ENCODE measurements around the gene INVS. TPM values are rescaled to one million over a fixed set of nuclear protein-coding genes. Genes with fewer than 3 reads are reported as not detected.

The INVS gene
- total RNA-seq, 2 donors from 2014 or later: 12.2 to 15.5 TPM

DNA sequence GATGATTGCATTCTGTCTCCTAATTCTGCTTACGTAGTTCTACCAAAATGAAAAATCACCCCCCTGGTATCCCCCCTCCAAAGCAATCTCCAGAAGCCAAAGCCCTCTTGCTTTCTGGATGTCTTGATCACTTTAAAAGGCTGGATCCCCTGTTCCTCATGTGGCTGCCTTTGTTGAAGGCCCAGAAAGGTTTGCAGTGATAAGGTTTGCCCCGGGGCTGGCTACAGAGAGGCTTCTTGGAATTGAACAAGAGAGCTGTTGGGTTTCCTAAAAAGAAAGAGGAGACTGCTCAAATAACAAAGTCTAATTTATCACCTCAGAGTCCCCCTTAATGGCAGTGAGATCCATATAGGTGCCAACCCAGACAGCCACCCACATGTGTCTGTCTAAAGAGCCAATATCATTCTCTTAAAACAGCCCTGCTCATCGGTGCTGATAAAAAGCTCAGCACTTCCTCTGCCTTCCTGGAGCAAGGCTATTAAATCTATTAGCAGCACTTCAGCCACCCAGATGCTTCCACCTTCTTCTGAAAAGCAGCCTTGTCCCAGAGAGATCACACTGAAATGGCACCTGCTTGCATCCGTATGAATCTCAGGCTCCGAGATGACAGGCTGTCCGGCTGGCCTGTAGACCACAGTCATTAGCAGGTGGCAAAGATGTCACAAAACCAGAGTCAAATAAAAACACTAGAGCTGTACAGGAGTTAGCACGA is 182.8 kb downstream of the INVS start:
- Mint-ChIP-seq H3K9me3 (peaks cover 5% of the 10 kb centered on the region in 2 donors), H3K4me3 (no peak overlapping the region), H3K36me3 (ENCODE audit: insufficient read depth in 2 of 2) (peaks cover 16 to 22% of the 10 kb centered on the region in 2 donors), H3K27me3 (ENCODE audit: low read depth) (no peaks in the 10 kb centered on the region), H3K27ac (no peak overlapping the region), H3K4me1 (ENCODE audit: low read depth) (no peaks in the 10 kb centered on the region)
- no peak for DNase-seq
- ATAC-seq (replicated peaks in 1 of 2): no peak

GRCh38 chr9:100282388-100282719 is 183.3 kb downstream of the INVS start:
- no peak overlapping the region for H3K27ac Mint-ChIP-seq

DNA sequence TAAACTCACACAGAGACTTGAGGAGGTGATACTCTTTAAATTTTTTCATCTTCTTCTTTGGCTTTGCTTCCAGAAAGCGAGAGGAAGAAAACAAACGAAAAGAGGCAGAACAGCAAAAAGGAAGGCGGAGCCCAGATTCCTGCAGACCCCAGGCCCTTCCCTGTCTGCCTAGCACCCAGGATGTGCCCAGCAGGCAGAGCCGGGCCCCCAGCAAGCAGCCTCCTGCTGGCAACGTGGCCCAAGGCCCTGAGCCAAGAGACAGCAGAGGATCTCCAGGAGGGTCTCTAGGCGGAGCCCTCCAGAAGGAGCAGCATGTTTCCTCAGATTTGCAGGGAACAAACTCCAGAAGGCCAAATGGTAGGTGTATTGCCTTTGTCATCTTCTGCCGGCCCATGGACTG is 185.2 kb downstream of the INVS start:
- H3K4me1 Mint-ChIP-seq (ENCODE audit: low read depth): no peaks in the 10 kb centered on the region
- peaks cover 22 to 34% of the 10 kb centered on the region in 2 donors for H3K36me3 Mint-ChIP-seq (ENCODE audit: insufficient read depth in 2 of 2)
- H3K27ac Mint-ChIP-seq: no peak overlapping the region
- peaks cover 11 to 12% of the 10 kb centered on the region in 2 donors for H3K9me3 Mint-ChIP-seq
- H3K27me3 Mint-ChIP-seq (ENCODE audit: low read depth): no peaks in the 10 kb centered on the region
- ATAC-seq (replicated peaks in 1 of 2) (no peak), DNase-seq (no peak)
- no peak overlapping the region for H3K4me3 Mint-ChIP-seq

More at GRCh38 chr9:100282388-100282719, 183.3 kb downstream of the INVS start:
- Mint-ChIP-seq H3K36me3 (ENCODE audit: insufficient read depth in 2 of 2) (peaks cover 18 to 22% of the 10 kb centered on the region in 2 donors), H3K4me3 (no peak overlapping the region), H3K4me1 (ENCODE audit: low read depth) (no peaks in the 10 kb centered on the region), H3K27me3 (ENCODE audit: low read depth) (no peaks in the 10 kb centered on the region), H3K9me3 (peaks cover 5% of the 10 kb centered on the region in 2 donors)
- no peak for DNase-seq
- no peak for ATAC-seq (replicated peaks in 1 of 2)

DNA sequence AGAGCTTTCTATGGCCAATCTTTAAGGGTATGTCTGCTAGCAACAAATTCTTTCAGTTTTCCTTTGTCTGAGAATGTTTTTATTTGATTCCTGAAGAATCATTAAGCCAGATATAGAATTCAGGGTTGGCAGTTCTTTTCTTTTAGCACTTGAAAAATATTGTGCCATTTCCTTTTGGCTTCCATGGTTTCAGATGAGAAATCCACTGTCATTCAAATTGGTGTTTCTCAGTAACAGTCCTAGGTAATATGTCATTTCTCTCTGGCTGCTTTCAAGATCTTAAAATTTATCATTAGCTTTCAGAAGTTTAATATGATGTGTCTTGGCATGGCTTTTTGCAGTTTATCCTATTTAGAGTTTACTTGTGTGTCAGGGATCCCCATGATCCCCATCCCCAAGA is 186.0 kb downstream of the INVS start:
- Mint-ChIP-seq H3K9me3 (peaks cover 11 to 12% of the 10 kb centered on the region in 2 donors), H3K27me3 (ENCODE audit: low read depth) (no peaks in the 10 kb centered on the region), H3K4me1 (ENCODE audit: low read depth) (no peaks in the 10 kb centered on the region), H3K4me3 (no peak overlapping the region), H3K27ac (no peak overlapping the region), H3K36me3 (ENCODE audit: insufficient read depth in 2 of 2) (peaks cover 25 to 38% of the 10 kb centered on the region in 2 donors)
- no peak for DNase-seq
- no peak for ATAC-seq (replicated peaks in 1 of 2)

DNA sequence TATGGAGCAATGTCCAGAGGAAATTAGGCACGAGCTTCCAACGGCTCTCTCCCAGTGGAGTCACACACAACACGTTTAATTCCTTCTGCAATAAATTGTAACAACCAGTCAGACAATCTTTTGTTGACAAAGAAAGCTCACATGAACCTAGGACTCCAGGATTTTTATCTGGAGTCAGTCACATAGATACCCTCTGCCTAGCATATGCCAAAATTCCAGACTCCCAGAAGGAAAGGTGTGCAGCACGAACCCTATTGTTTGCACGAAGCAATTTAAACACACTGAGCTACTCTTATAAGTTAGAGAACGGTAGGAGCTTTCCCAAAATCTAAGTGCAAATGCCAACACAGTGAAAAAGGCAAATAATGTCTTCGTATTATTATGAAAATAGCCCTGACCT is 186.6 kb downstream of the INVS start:
- Mint-ChIP-seq H3K9me3 (peaks cover 11 to 12% of the 10 kb centered on the region in 2 donors), H3K27ac (no peak overlapping the region), H3K4me3 (no peak overlapping the region), H3K4me1 (ENCODE audit: low read depth) (no peaks in the 10 kb centered on the region), H3K36me3 (ENCODE audit: insufficient read depth in 2 of 2) (peaks cover 25 to 40% of the 10 kb centered on the region in 2 donors), H3K27me3 (ENCODE audit: low read depth) (no peaks in the 10 kb centered on the region)
- DNase-seq (no peak), ATAC-seq (replicated peaks in 1 of 2) (no peak)

GRCh38 chr9:100286257-100286656 is 187.2 kb downstream of the INVS start:
- DNase-seq (no peak), ATAC-seq (replicated peaks in 1 of 2) (no peak)
- Mint-ChIP-seq H3K27me3 (ENCODE audit: low read depth) (no peaks in the 10 kb centered on the region), H3K4me3 (no peak overlapping the region), H3K36me3 (ENCODE audit: insufficient read depth in 2 of 2) (peaks cover 25 to 40% of the 10 kb centered on the region in 2 donors), H3K9me3 (peaks cover 11 to 12% of the 10 kb centered on the region in 2 donors), H3K27ac (no peak overlapping the region), H3K4me1 (ENCODE audit: low read depth) (no peaks in the 10 kb centered on the region)

- Mint-ChIP-seq H3K4me1 (ENCODE audit: low read depth) (no peaks in the 10 kb centered on the region), H3K36me3 (ENCODE audit: insufficient read depth in 2 of 2) (peaks cover 25 to 43% of the 10 kb centered on the region in 2 donors), H3K4me3 (no peak overlapping the region), H3K27me3 (ENCODE audit: low read depth) (no peaks in the 10 kb centered on the region), H3K27ac (no peak overlapping the region), H3K9me3 (peaks cover 11 to 12% of the 10 kb centered on the region in 2 donors)
- DNase-seq (no peak), ATAC-seq (replicated peaks in 1 of 2) (no peak)
These were observed 188.1 kb downstream of the INVS start for GRCh38 chr9:100287186-100287585.

- H3K36me3 Mint-ChIP-seq (ENCODE audit: insufficient read depth in 2 of 2): peaks cover 12 to 31% of the 10 kb centered on the region in 2 donors
- no peak for DNase-seq
These were observed 191.7 kb downstream of the INVS start for GRCh38 chr9:100290714-100291113.

DNA sequence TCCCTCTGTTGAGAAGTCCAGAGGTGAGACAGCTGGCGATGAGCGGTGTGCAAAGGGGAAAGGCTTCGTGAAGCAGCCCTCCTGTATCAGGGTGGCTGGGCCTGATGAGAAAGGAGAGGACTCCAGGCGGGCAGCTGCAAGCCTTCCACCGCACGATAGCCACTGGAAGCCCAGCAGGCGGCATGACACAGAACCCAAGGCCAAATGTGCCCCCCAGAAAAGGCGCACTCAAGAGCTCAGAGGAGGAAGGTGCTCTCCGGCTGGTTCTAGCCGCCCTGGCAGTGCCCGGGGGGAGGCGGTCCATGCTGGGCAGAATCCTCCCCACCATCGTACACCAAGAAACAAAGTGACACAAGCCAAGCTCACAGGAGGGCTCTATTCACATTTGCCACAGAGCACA is 193.4 kb downstream of the INVS start:
- Mint-ChIP-seq H3K4me3 (no peak overlapping the region), H3K27ac (no peak overlapping the region), H3K36me3 (ENCODE audit: insufficient read depth in 2 of 2) (peaks cover 6 to 23% of the 10 kb centered on the region in 2 donors), H3K4me1 (ENCODE audit: low read depth) (no peaks in the 10 kb centered on the region), H3K9me3 (peaks cover 5 to 7% of the 10 kb centered on the region in 2 donors), H3K27me3 (ENCODE audit: low read depth) (no peaks in the 10 kb centered on the region)
- ATAC-seq (replicated peaks in 1 of 2) (no peak), DNase-seq (no peak)

More at GRCh38 chr9:100290714-100291113, 191.7 kb downstream of the INVS start:
- peaks cover 5 to 7% of the 10 kb centered on the region in 2 donors for H3K9me3 Mint-ChIP-seq
- no peaks in the 10 kb centered on the region for H3K4me1 Mint-ChIP-seq (ENCODE audit: low read depth)
- no peak overlapping the region for H3K4me3 Mint-ChIP-seq
- H3K27me3 Mint-ChIP-seq (ENCODE audit: low read depth): no peaks in the 10 kb centered on the region
- ATAC-seq (replicated peaks in 1 of 2): no peak
- H3K27ac Mint-ChIP-seq: no peak overlapping the region

DNA sequence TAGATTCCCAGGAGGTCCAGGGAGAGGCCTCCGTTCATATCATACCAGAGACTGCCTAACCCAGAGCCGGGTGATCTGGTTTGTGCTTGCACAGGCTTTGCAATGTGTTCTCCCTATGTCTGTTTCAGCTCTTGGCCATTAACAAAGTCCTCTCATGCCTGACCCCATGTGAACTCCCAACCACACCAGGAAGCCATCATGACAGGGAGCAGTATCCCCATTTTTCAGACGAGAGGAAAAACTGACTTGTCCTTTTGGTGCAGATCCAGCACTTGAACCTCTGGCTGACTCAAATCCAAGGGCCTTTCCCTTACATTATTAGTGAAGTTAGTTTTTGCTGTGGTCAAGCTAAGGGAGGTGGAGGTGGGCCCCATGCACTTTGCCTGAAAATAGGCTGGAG is 195.3 kb downstream of the INVS start:
- ATAC-seq (replicated peaks in 1 of 2) (no peak), DNase-seq (no peak)
- Mint-ChIP-seq H3K4me3 (no peak overlapping the region), H3K9me3 (no peaks in the 10 kb centered on the region), H3K27ac (no peak overlapping the region), H3K4me1 (ENCODE audit: low read depth) (no peaks in the 10 kb centered on the region), H3K36me3 (ENCODE audit: insufficient read depth in 2 of 2) (peaks cover 2 to 12% of the 10 kb centered on the region in 2 donors), H3K27me3 (ENCODE audit: low read depth) (no peaks in the 10 kb centered on the region)

- H3K4me1 Mint-ChIP-seq (ENCODE audit: low read depth): no peaks in the 10 kb centered on the region
- no peaks in the 10 kb centered on the region for H3K27me3 Mint-ChIP-seq (ENCODE audit: low read depth)
- peaks cover 0 to 12% of the 10 kb centered on the region in 2 donors for H3K36me3 Mint-ChIP-seq (ENCODE audit: insufficient read depth in 2 of 2)
- no peak overlapping the region for H3K4me3 Mint-ChIP-seq
- ATAC-seq (replicated peaks in 1 of 2): no peak
- no peaks in the 10 kb centered on the region for H3K9me3 Mint-ChIP-seq
- H3K27ac Mint-ChIP-seq: no peak overlapping the region
- DNase-seq: no peak
These were observed 195.8 kb downstream of the INVS start for GRCh38 chr9:100294806-100295205.

DNA sequence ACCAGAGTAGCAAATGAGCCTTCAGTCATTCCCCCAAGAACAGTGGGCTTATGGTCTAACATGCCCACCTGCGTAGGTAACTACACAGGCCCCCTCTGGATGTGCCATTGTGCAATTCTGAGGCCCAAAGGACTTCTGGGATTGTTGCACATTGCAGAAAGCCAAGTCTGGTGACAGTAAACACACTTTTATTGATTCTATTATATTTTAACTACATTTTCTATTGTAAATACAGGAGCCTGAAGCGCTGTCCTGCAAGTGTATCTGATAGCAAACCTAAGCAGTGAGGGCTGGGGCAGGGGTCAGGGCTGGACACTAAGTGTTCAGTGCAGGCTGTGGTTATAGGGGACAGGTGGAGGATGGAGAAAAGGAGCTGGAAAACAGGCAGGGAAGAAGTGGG is 196.2 kb downstream of the INVS start:
- ATAC-seq (replicated peaks in 1 of 2) (no peak), DNase-seq (no peak)
- Mint-ChIP-seq H3K9me3 (no peaks in the 10 kb centered on the region), H3K36me3 (ENCODE audit: insufficient read depth in 2 of 2) (peaks cover 0 to 11% of the 10 kb centered on the region in 2 donors), H3K27me3 (ENCODE audit: low read depth) (no peaks in the 10 kb centered on the region), H3K4me1 (ENCODE audit: low read depth) (no peaks in the 10 kb centered on the region), H3K27ac (no peak overlapping the region), H3K4me3 (no peak overlapping the region)

- H3K9me3 Mint-ChIP-seq: no peaks in the 10 kb centered on the region
These were observed 197.4 kb downstream of the INVS start for GRCh38 chr9:100296407-100296806.

DNA sequence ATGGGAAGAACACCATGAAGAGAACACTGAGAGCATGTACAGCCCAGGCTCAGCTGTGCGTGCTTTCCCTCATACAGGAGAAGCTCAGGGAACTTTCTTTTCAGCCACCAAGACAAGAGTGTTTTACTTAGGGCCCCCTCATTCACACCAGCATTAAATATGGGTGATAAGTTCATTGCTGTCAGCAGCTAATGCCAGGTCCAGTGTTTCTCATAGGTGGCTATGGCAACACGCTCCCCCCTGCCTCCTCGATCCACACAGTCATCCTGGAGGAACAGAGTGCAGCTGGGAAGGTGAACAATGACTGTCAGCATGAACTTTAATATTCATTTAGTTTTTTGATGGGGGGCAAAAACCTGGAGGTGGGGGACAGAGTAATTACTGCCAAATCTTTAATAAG is 199.3 kb downstream of the INVS start:
- H3K4me1 Mint-ChIP-seq (ENCODE audit: low read depth): no peaks in the 10 kb centered on the region
- no peaks in the 10 kb centered on the region for H3K27me3 Mint-ChIP-seq (ENCODE audit: low read depth)
- peaks cover 3 to 21% of the 10 kb centered on the region in 2 donors for H3K36me3 Mint-ChIP-seq (ENCODE audit: insufficient read depth in 2 of 2)
- H3K4me3 Mint-ChIP-seq: no peak overlapping the region
- DNase-seq (no peak), ATAC-seq (replicated peaks in 1 of 2) (no peak)
- H3K27ac Mint-ChIP-seq: no peak overlapping the region
- no peaks in the 10 kb centered on the region for H3K9me3 Mint-ChIP-seq

More at GRCh38 chr9:100296407-100296806, 197.4 kb downstream of the INVS start:
- DNase-seq: no peak
- no peak for ATAC-seq (replicated peaks in 1 of 2)
- Mint-ChIP-seq H3K27me3 (ENCODE audit: low read depth) (no peaks in the 10 kb centered on the region), H3K4me1 (ENCODE audit: low read depth) (no peaks in the 10 kb centered on the region), H3K4me3 (no peak overlapping the region), H3K27ac (no peak overlapping the region), H3K36me3 (ENCODE audit: insufficient read depth in 2 of 2) (peaks cover 0 to 16% of the 10 kb centered on the region in 2 donors)

Data from activated T-cell treated with anti-CD3 and anti-CD28 coated beads, Interleukin-2, amount 50 U/mL, for 72 hours (primary cell).